Stimulated activated CD4-positive, alpha-beta T cell treated with anti-CD3 and anti-CD28 coated beads, Interleukin-1b, Interleukin-23, amount 100 ng/mL, for 4 hours (primary cell): ENCODE data around the gene ABCC2.
"Not testable (repeated sequence)": the region's sequence is repeated elsewhere in the genome, so short reads cannot be mapped to it uniquely, and the experiment has no call there.

Experiments used
- DNase-seq, 2 donors: peaks; one replicate each; pipeline ENCODE4 v3.0.0-alpha.2; 2020; ENCODE audit warnings: low read depth in 2 of 2

The ABCC2 gene

DNA sequence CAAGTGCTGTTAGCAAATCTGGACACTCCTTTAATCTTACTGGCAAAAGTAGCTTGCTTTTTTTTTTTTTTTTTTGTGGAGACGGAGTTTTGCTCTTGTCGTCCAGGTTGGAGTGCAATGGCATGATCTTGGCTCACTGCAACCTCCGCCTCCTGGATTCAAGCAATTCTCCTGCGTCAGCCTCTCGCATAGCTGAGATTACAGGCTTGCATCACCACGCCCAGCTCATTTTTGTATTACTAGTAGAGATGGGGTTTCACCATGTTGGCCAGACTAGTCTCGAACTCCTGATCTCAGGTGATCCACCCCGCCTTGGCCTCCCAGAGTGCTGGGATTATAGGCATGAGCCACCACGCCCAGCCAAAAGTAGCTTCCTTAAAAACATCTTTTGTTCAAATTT lies 112.6 kb downstream of the ABCC2 start:
- DNase-seq: not testable (repeated sequence)

DNA sequence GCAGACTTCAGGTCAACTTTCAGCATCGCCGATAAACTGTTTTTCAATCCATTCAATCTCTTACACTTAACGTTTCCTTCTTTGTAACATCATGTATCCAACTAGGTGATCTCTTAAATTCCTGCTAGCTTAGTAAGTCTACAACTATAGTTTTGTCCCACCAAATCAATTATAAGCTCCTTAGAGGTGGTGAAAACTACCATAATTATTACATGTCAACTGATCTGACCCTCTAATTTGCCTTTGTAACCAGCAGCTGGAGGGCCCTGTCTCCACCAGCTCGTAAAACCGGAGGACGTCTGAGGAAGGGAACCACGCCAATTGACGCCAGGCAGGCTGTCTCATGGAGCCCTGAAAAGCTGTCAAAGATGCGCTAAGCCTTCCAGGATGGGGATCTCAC lies 113.4 kb downstream of the ABCC2 start:
- no peak for DNase-seq
